ENCODE measurements around the gene KRTAP19-1. TPM values are rescaled to one million over a fixed set of nuclear protein-coding genes. Genes with fewer than 3 reads are reported as not detected.
"Not testable (repeated sequence)": the region's sequence is repeated elsewhere in the genome, so short reads cannot be mapped to it uniquely, and the experiment has no call there.

The KRTAP19-1 gene
- polyA plus RNA-seq (2013, experiment 1 of 2): not detected
- polyA plus RNA-seq (2013, experiment 2 of 2): not detected

GRCh38 chr21:30480145-30480544, at the start of gene KRTAP19-1:
KRTAP19-1 (minus strand) TSS chr21:30480367; CDS start chr21:30480317, 50 bp downstream.
- WGBS, 2 experiments (ENCODE audit: insufficient coverage in 2 of 2): 88 to 89% methylated on average over 6 to 7 of the region's 7 CpGs
- Histone ChIP-seq H3K4me3 (ENCODE audit: extremely low read depth, insufficient read depth, low read length, poor library complexity, severe bottlenecking) (no peak within 1 kb of the TSS), H3K4me1 (ENCODE audit: control insufficient read depth, insufficient read depth, low read length, poor library complexity, severe bottlenecking) (no peaks in the 10 kb centered on the region), H3K27ac (ENCODE audit: low read depth, low read length, severe bottlenecking) (no peak within 1 kb of the TSS), H3K9me3 (ENCODE audit: control insufficient read depth, low read length) (no peaks in the 10 kb centered on the region), H3K36me3 (ENCODE audit: control insufficient read depth, insufficient read depth, low read length) (no peaks in the 10 kb centered on the region)

GRCh38 chr21:30518876-30519275, 38.7 kb upstream of the KRTAP19-1 start:
- no peak overlapping the region for H3K4me3 ChIP-seq (ENCODE audit: extremely low read depth, insufficient read depth, low read length, poor library complexity, severe bottlenecking)
- no peak overlapping the region for H3K27ac ChIP-seq (ENCODE audit: low read depth, low read length, severe bottlenecking)
- WGBS, 2 experiments (ENCODE audit: insufficient coverage in 2 of 2): no CpG with 5 or more reads among the region's 1 CpG
- no peaks in the 10 kb centered on the region for H3K36me3 ChIP-seq (ENCODE audit: control insufficient read depth, insufficient read depth, low read length)
- H3K9me3 ChIP-seq (ENCODE audit: control insufficient read depth, low read length): no peaks in the 10 kb centered on the region
- no peaks in the 10 kb centered on the region for H3K4me1 ChIP-seq (ENCODE audit: control insufficient read depth, insufficient read depth, low read length, poor library complexity, severe bottlenecking)

DNA sequence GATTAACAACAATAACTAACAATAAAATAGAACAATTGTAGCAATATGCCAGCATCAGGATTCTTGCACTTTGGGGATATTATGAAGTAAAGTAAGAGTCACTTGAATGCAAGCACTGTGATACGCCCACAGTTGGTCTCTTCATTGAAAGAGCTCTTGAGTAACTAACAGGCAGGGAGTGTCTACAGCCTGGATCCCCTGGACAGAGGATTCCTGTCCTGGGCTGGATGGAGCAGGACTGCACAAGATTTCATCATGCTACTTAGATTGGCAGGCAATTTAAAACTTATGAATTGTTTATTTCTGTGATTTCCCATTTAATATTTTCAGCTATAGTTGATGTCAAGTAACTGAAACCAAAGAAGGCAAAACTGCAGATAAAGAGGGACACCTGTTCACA, 35.5 kb upstream of the KRTAP19-1 start:
- Histone ChIP-seq H3K9me3 (ENCODE audit: control insufficient read depth, low read length) (no peaks in the 10 kb centered on the region), H3K4me1 (ENCODE audit: control insufficient read depth, insufficient read depth, low read length, poor library complexity, severe bottlenecking) (no peaks in the 10 kb centered on the region), H3K27ac (ENCODE audit: low read depth, low read length, severe bottlenecking) (no peak overlapping the region), H3K4me3 (ENCODE audit: extremely low read depth, insufficient read depth, low read length, poor library complexity, severe bottlenecking) (no peak overlapping the region), H3K36me3 (ENCODE audit: control insufficient read depth, insufficient read depth, low read length) (no peaks in the 10 kb centered on the region)
- WGBS, 2 experiments (ENCODE audit: insufficient coverage in 2 of 2): 80% methylated on average over 1 of the region's 1 CpG; no CpG with 5 or more reads in 1 of the 2 experiments

DNA sequence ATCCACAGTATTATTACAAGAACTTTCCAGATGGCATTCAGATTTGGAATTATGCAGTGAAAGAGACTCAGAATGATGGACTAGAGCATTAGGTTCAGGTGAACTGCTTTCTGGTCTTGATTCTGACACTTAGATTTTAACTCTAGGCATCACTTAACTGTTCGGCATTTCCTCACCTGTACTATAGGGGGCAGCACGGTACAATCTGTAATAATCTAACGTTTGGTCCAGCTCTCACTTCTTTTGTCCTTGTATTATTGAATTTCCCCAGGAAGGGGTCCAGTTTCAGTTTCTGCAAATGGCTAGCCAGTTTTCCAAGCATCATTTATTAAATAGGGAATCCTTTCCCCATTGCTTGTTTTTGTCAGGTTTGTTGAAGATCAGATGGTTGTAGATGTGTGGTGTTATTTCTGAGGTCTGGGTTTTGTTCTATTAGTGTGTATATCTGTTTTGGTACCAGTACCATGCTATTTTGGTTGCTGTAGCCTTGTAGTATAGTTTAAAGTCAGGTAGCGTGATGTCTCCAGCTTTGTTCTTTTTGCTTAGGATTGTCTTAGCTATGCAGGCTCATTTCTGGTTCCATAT, 25.5 kb upstream of the KRTAP19-1 start:
- H3K27ac ChIP-seq (ENCODE audit: low read depth, low read length, severe bottlenecking); H3K9me3 ChIP-seq (ENCODE audit: control insufficient read depth, low read length); H3K36me3 ChIP-seq (ENCODE audit: control insufficient read depth, insufficient read depth, low read length); H3K4me3 ChIP-seq (ENCODE audit: extremely low read depth, insufficient read depth, low read length, poor library complexity, severe bottlenecking); H3K4me1 ChIP-seq (ENCODE audit: control insufficient read depth, insufficient read depth, low read length, poor library complexity, severe bottlenecking): not testable (repeated sequence)
- WGBS, 2 experiments (ENCODE audit: insufficient coverage in 2 of 2): 39 to 58% methylated on average over 2 to 3 of the region's 4 CpGs

- Histone ChIP-seq H3K36me3 (ENCODE audit: control insufficient read depth, insufficient read depth, low read length) (no peaks in the 10 kb centered on the region), H3K4me1 (ENCODE audit: control insufficient read depth, insufficient read depth, low read length, poor library complexity, severe bottlenecking) (no peaks in the 10 kb centered on the region), H3K4me3 (ENCODE audit: extremely low read depth, insufficient read depth, low read length, poor library complexity, severe bottlenecking) (no peak within 1 kb of the TSS), H3K9me3 (ENCODE audit: control insufficient read depth, low read length) (no peaks in the 10 kb centered on the region), H3K27ac (ENCODE audit: low read depth, low read length, severe bottlenecking) (no peak within 1 kb of the TSS)
- 95% methylated on average over 4 of the region's 6 CpGs; no CpG with 5 or more reads in 1 of the 2 experiments for WGBS, 2 experiments (ENCODE audit: insufficient coverage in 2 of 2)
These were observed 21.9 kb upstream of the KRTAP19-1 start, which contains the start of gene KRTAP19-5 for GRCh38 chr21:30502041-30502440. KRTAP19-5 (minus strand) TSS chr21:30502141; CDS start chr21:30502090, 51 bp downstream.

- no peaks in the 10 kb centered on the region for H3K9me3 ChIP-seq (ENCODE audit: control insufficient read depth, low read length)
- no peak within 1 kb of the TSS for H3K27ac ChIP-seq (ENCODE audit: low read depth, low read length, severe bottlenecking)
- no peaks in the 10 kb centered on the region for H3K4me1 ChIP-seq (ENCODE audit: control insufficient read depth, insufficient read depth, low read length, poor library complexity, severe bottlenecking)
- H3K4me3 ChIP-seq (ENCODE audit: extremely low read depth, insufficient read depth, low read length, poor library complexity, severe bottlenecking): no peak within 1 kb of the TSS
- no peaks in the 10 kb centered on the region for H3K36me3 ChIP-seq (ENCODE audit: control insufficient read depth, insufficient read depth, low read length)
- 54% methylated on average over 2 of the region's 4 CpGs; no CpG with 5 or more reads in 1 of the 2 experiments for WGBS, 2 experiments (ENCODE audit: insufficient coverage in 2 of 2)
These were observed 16.9 kb upstream of the KRTAP19-1 start, which contains the start of gene KRTAP19-4 for GRCh38 chr21:30497065-30497464. KRTAP19-4 (minus strand) TSS chr21:30497165; CDS start chr21:30497110, 55 bp downstream.

DNA sequence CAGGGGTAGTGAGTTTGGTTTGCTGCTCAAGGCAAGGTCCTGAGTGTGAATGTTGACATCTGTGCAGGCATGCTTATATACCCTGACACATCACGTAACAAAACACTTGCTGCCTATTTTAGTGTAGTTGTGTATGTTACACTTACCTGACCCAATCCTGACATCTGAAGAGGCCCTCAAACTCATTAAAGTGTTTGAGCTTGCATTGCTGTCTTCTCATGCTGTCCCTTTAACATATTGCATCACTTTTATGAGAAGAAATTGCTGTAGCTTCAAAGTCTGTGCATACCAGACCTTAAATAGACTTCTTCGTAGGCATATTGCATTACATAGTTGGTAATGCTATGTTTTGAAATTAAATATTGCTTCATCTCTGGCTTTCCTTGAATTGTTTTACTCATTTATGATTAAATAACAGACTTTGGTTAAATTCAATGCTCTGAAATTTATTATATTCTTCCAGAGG, 11.8 kb upstream of the KRTAP19-1 start, which contains the start of gene KRTAP19-3:
KRTAP19-3 (minus strand) TSS at position 51 of the 466 bp plus-strand sequence. CDS start 56 bp downstream, outside the sequence.
- H3K36me3 ChIP-seq (ENCODE audit: control insufficient read depth, insufficient read depth, low read length): no peaks in the 10 kb centered on the region
- no peak within 1 kb of the TSS for H3K4me3 ChIP-seq (ENCODE audit: extremely low read depth, insufficient read depth, low read length, poor library complexity, severe bottlenecking)
- no CpG with 5 or more reads among the region's 2 CpGs for WGBS, 2 experiments (ENCODE audit: insufficient coverage in 2 of 2)
- H3K4me1 ChIP-seq (ENCODE audit: control insufficient read depth, insufficient read depth, low read length, poor library complexity, severe bottlenecking): no peaks in the 10 kb centered on the region
- peaks cover 4% of the 10 kb centered on the region for H3K9me3 ChIP-seq (ENCODE audit: control insufficient read depth, low read length)
- H3K27ac ChIP-seq (ENCODE audit: low read depth, low read length, severe bottlenecking): no peak within 1 kb of the TSS

- H3K36me3 ChIP-seq (ENCODE audit: control insufficient read depth, insufficient read depth, low read length): no peaks in the 10 kb centered on the region
- WGBS, 2 experiments (ENCODE audit: insufficient coverage in 2 of 2): no CpG with 5 or more reads among the region's 2 CpGs
- H3K4me1 ChIP-seq (ENCODE audit: control insufficient read depth, insufficient read depth, low read length, poor library complexity, severe bottlenecking): no peaks in the 10 kb centered on the region
- peaks cover 17% of the 10 kb centered on the region for H3K9me3 ChIP-seq (ENCODE audit: control insufficient read depth, low read length)
- no peak within 1 kb of the TSS for H3K4me3 ChIP-seq (ENCODE audit: extremely low read depth, insufficient read depth, low read length, poor library complexity, severe bottlenecking)
- no peak within 1 kb of the TSS for H3K27ac ChIP-seq (ENCODE audit: low read depth, low read length, severe bottlenecking)
These were observed 7.2 kb upstream of the KRTAP19-1 start, which contains the start of gene KRTAP19-2 for GRCh38 chr21:30487336-30487735. KRTAP19-2 (minus strand) TSS chr21:30487436; CDS start chr21:30487348, 88 bp downstream.

DNA sequence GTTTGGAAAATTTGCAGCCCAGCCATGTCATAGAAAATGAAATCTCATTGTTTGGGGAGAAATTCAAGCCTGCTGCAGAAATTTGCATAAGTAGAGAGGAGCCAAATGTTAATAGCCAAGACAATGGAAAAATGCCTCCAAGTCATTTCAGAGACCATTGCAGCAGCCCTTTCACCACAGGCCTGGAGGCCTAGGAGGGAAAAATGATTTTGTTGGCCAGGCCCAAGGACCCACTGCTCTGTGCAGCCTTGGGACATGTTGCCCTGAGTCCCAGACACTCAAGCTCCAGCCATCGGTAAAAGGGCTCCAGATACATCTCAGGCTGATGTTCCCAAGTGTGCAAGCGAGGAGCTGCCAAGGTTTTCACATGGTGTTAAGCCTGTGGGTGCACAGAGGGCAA, 6.0 kb upstream of the KRTAP19-1 start:
- Histone ChIP-seq H3K9me3 (ENCODE audit: control insufficient read depth, low read length) (peaks cover 17% of the 10 kb centered on the region), H3K27ac (ENCODE audit: low read depth, low read length, severe bottlenecking) (no peak overlapping the region), H3K4me1 (ENCODE audit: control insufficient read depth, insufficient read depth, low read length, poor library complexity, severe bottlenecking) (no peaks in the 10 kb centered on the region), H3K4me3 (ENCODE audit: extremely low read depth, insufficient read depth, low read length, poor library complexity, severe bottlenecking) (no peak overlapping the region), H3K36me3 (ENCODE audit: control insufficient read depth, insufficient read depth, low read length) (no peaks in the 10 kb centered on the region)
- WGBS, 2 experiments (ENCODE audit: insufficient coverage in 2 of 2): 14 to 80% methylated on average over 1 to 2 of the region's 2 CpGs

GRCh38 chr21:30482130-30482529, 2.0 kb upstream of the KRTAP19-1 start:
- peaks cover 15% of the 10 kb centered on the region for H3K9me3 ChIP-seq (ENCODE audit: control insufficient read depth, low read length)
- no peaks in the 10 kb centered on the region for H3K4me1 ChIP-seq (ENCODE audit: control insufficient read depth, insufficient read depth, low read length, poor library complexity, severe bottlenecking)
- no peak overlapping the region for H3K4me3 ChIP-seq (ENCODE audit: extremely low read depth, insufficient read depth, low read length, poor library complexity, severe bottlenecking)
- 50 to 100% methylated on average over 1 of the region's 2 CpGs for WGBS, 2 experiments (ENCODE audit: insufficient coverage in 2 of 2)
- no peak overlapping the region for H3K27ac ChIP-seq (ENCODE audit: low read depth, low read length, severe bottlenecking)
- H3K36me3 ChIP-seq (ENCODE audit: control insufficient read depth, insufficient read depth, low read length): no peaks in the 10 kb centered on the region

- Histone ChIP-seq H3K9me3 (ENCODE audit: control insufficient read depth, low read length) (no peaks in the 10 kb centered on the region), H3K4me3 (ENCODE audit: extremely low read depth, insufficient read depth, low read length, poor library complexity, severe bottlenecking) (no peak overlapping the region), H3K27ac (ENCODE audit: low read depth, low read length, severe bottlenecking) (no peak overlapping the region), H3K4me1 (ENCODE audit: control insufficient read depth, insufficient read depth, low read length, poor library complexity, severe bottlenecking) (no peaks in the 10 kb centered on the region), H3K36me3 (ENCODE audit: control insufficient read depth, insufficient read depth, low read length) (no peaks in the 10 kb centered on the region)
- WGBS, 2 experiments (ENCODE audit: insufficient coverage in 2 of 2): 100% methylated on average over 2 to 3 of the region's 4 CpGs
These were observed 908 bp downstream of the KRTAP19-1 start for GRCh38 chr21:30479259-30479658.

All from mesodermal cell (in vitro differentiated cells).